ENCODE data around the gene TNS1.

The TNS1 gene

DNA sequence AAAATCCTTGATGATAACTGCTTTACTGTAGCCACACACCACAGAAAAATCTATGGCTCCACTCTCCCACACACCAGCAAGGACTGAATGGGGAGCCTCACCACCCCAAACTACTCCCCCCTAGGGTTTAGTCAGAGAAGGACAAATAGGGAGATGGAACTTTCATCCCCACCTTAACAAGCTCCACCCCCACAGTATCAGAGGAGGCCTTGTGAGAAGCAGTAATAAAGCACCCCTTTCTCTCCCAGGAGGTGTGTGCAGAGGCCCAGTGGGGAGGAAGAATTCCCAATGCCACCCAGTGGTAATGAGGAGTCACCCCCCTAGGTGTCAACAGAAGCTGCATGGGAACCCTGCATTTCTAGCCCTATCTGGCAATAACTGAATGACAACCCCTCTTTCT, 224.9 kb downstream of the TNS1 start:
- Histone ChIP-seq H3K36me3 (ENCODE audit: low read depth) (no peaks in the 10 kb centered on the region), H3K9me3 (ENCODE audit: severe bottlenecking) (no peaks in the 10 kb centered on the region), H3K4me1 (ENCODE audit: insufficient read depth, poor library complexity, severe bottlenecking) (no peaks in the 10 kb centered on the region), H3K4me3 (ENCODE audit: severe bottlenecking) (no peak overlapping the region), H3K27ac (ENCODE audit: poor library complexity, severe bottlenecking) (no peak overlapping the region), H3K27me3 (ENCODE audit: insufficient read depth, poor library complexity, severe bottlenecking) (peaks cover 7% of the 10 kb centered on the region)
- no peak for TF ChIP-seq CTCF (IDR thresholded peaks at IDR 0.05; ENCODE audit: poor library complexity, severe bottlenecking)
- DNase-seq (ENCODE audit: low spot score) (no peak), ATAC-seq (ENCODE audit: low read depth) (no peak)

GRCh38 chr2:217776631-217777030, 226.2 kb downstream of the TNS1 start:
- ATAC-seq (ENCODE audit: low read depth): no peak
- Histone ChIP-seq H3K4me3 (ENCODE audit: severe bottlenecking) (no peak overlapping the region), H3K27ac (ENCODE audit: poor library complexity, severe bottlenecking) (no peak overlapping the region), H3K9me3 (ENCODE audit: severe bottlenecking) (no peaks in the 10 kb centered on the region), H3K4me1 (ENCODE audit: insufficient read depth, poor library complexity, severe bottlenecking) (no peaks in the 10 kb centered on the region), H3K27me3 (ENCODE audit: insufficient read depth, poor library complexity, severe bottlenecking) (peaks cover 7% of the 10 kb centered on the region), H3K36me3 (ENCODE audit: low read depth) (no peaks in the 10 kb centered on the region)
- no peak for DNase-seq (ENCODE audit: low spot score)
- TF ChIP-seq CTCF (IDR thresholded peaks at IDR 0.05; ENCODE audit: poor library complexity, severe bottlenecking): no peak

GRCh38 chr2:217775920-217776503, 226.8 kb downstream of the TNS1 start:
- no peaks in the 10 kb centered on the region for H3K4me1 ChIP-seq (ENCODE audit: insufficient read depth, poor library complexity, severe bottlenecking)
- DNase-seq (ENCODE audit: low spot score): no peak
- H3K36me3 ChIP-seq (ENCODE audit: low read depth): no peaks in the 10 kb centered on the region
- H3K27me3 ChIP-seq (ENCODE audit: insufficient read depth, poor library complexity, severe bottlenecking): peaks cover 7% of the 10 kb centered on the region
- no peak for TF ChIP-seq CTCF (IDR thresholded peaks at IDR 0.05; ENCODE audit: poor library complexity, severe bottlenecking)
- ATAC-seq (ENCODE audit: low read depth): no peak
- H3K4me3 ChIP-seq (ENCODE audit: severe bottlenecking): no peak overlapping the region
- no peak overlapping the region for H3K27ac ChIP-seq (ENCODE audit: poor library complexity, severe bottlenecking)
- no peaks in the 10 kb centered on the region for H3K9me3 ChIP-seq (ENCODE audit: severe bottlenecking)

DNA sequence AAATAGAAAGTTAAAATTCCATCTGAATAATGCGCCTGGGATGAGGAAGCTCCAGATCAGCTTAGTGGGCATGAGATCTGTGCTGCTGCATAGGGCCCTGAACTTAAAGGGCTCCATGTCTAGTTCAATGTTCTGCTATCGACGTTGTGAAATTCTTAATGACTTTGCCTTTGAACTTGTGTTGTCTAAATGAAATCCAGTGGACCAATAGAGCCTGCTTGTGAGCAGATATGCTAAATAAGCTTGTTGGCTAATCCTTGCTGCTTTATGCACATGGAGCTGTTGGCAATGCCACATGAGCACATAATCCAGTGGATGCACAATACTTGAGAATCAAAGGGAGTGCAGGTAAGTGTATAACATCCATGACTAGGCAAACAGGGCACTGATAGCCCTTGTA, 228.6 kb downstream of the TNS1 start:
- Histone ChIP-seq H3K4me1 (ENCODE audit: insufficient read depth, poor library complexity, severe bottlenecking) (no peaks in the 10 kb centered on the region), H3K27me3 (ENCODE audit: insufficient read depth, poor library complexity, severe bottlenecking) (peaks cover 12% of the 10 kb centered on the region), H3K27ac (ENCODE audit: poor library complexity, severe bottlenecking) (no peak overlapping the region), H3K4me3 (ENCODE audit: severe bottlenecking) (no peak overlapping the region), H3K36me3 (ENCODE audit: low read depth) (no peaks in the 10 kb centered on the region), H3K9me3 (ENCODE audit: severe bottlenecking) (no peaks in the 10 kb centered on the region)
- no peak for DNase-seq (ENCODE audit: low spot score)
- no peak for TF ChIP-seq CTCF (IDR thresholded peaks at IDR 0.05; ENCODE audit: poor library complexity, severe bottlenecking)
- ATAC-seq (ENCODE audit: low read depth): no peak

DNA sequence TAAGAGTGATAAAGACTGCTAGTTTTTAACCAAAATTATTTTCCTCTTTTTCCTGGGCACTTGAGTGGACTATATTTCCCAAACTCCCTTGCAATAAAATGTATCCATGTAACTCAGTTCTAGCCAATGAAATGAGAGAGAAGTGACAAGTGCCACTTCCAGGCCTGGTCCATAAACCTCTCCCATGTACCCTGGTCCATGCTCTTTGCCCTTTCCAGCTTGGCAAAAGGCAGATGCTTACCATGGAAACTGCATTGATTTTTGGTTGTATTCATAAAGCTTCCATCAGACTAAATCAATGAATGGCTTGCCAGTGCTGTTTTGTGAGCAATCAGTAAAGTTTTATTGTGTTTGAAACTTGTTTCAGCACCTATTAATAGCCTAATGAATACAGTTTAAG, 229.3 kb downstream of the TNS1 start:
- Histone ChIP-seq H3K27ac (ENCODE audit: poor library complexity, severe bottlenecking) (no peak overlapping the region), H3K4me1 (ENCODE audit: insufficient read depth, poor library complexity, severe bottlenecking) (no peaks in the 10 kb centered on the region), H3K4me3 (ENCODE audit: severe bottlenecking) (no peak overlapping the region), H3K9me3 (ENCODE audit: severe bottlenecking) (no peaks in the 10 kb centered on the region), H3K36me3 (ENCODE audit: low read depth) (no peaks in the 10 kb centered on the region), H3K27me3 (ENCODE audit: insufficient read depth, poor library complexity, severe bottlenecking) (peaks cover 12% of the 10 kb centered on the region)
- DNase-seq (ENCODE audit: low spot score) (no peak), ATAC-seq (ENCODE audit: low read depth) (no peak)
- TF ChIP-seq CTCF (IDR thresholded peaks at IDR 0.05; ENCODE audit: poor library complexity, severe bottlenecking): no peak

All from RWPE2 (cell line).